ENCODE results near the gene AGPAT2.
A peak's percentile ranks its signal among the peaks of the same experiment; 100 is the strongest.

AGPAT2 gene

DNA sequence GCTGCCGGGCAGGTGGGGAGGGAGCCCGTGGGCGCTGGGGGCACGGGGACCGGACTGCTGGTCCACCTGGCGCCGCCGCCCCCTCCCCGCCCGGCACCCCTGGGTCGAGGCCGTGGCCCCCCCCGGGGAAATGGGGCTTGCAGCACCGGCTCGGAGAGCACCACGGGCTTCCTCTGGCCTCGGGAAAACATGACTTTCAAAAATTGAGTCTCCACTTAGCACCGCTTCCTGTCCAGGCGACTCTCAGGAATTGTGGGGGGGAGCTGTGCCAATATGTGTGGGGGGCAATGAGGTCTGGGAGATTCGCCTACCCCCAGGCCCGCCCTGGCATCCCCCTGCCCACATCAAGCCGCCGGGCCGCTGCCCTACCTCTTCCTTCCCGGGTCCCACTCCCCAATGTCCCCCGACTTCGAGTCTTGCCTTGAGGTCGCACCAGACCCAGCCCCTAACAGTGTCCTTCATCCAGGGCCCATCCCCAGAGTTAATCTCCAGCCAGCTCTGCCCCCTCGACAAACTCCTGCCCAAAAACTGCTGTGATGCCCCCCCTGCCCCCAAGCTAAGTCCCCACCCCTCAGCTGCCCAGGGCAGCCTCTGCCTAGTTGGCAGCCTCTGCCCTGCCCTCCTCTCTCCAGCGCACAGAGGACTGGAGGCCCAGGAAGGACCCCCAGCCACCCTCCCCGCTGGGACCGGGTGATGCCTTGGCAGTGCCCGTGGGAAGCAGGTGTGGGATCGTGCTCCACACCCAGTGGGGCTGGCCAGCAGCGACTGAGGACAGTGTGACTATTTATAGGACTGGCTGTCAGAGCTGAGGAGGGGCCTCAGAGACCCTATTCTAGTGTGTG is 20.7 kb downstream of the AGPAT2 start:
- H3K27ac ChIP-seq, result no peak overlapping the region
- TF ChIP-seq, protein P1, sequence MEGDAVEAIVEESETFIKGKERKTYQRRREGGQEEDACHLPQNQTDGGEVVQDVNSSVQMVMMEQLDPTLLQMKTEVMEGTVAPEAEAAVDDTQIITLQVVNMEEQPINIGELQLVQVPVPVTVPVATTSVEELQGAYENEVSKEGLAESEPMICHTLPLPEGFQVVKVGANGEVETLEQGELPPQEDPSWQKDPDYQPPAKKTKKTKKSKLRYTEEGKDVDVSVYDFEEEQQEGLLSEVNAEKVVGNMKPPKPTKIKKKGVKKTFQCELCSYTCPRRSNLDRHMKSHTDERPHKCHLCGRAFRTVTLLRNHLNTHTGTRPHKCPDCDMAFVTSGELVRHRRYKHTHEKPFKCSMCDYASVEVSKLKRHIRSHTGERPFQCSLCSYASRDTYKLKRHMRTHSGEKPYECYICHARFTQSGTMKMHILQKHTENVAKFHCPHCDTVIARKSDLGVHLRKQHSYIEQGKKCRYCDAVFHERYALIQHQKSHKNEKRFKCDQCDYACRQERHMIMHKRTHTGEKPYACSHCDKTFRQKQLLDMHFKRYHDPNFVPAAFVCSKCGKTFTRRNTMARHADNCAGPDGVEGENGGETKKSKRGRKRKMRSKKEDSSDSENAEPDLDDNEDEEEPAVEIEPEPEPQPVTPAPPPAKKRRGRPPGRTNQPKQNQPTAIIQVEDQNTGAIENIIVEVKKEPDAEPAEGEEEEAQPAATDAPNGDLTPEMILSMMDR (IDR thresholded peaks at IDR 0.05), result no peak
- no peak for TF ChIP-seq ZFX (IDR thresholded peaks at IDR 0.05; ENCODE audit: borderline replicate concordance)

DNA sequence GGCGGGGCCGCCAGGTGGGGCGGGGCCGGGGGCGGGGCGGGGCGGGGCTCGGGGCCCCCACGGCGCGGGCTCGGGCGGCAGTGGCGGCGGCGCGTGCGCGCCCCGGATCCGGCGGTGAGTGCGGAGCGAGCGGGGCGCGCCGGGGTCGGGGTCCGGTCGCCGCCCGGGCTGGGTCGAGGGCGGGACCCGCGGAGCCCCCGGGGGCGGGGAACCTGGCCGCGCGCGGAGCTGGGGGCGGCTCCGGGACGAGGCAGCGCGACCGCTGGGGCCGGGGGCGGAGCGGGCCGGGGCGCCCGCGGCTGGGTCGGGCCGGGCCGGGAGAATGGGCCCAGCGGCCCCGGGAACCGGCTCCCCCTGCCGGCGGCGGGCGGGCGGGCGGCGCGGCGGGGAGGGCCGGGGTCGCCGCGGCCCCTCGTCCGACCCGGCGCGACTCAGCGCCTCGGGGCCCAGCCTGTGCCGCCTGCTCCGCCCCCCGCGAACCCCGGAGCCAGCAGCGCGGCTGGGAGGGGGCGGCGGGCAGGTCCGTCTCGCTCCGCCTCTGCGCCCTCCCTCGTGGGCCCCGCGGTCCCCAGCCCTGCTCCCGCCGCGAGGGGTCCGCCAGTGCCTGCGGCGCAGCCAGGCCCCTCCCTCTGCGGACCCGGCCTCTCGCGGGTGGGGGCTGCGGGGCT is 21.4 kb downstream of the AGPAT2 start:
- TF ChIP-seq ZFX (IDR thresholded peaks at IDR 0.05; ENCODE audit: borderline replicate concordance), result no peak
- TF ChIP-seq, protein P1 (IDR thresholded peaks at IDR 0.05), result peak; percentile 63
- H3K27ac ChIP-seq, result no peak overlapping the region

DNA sequence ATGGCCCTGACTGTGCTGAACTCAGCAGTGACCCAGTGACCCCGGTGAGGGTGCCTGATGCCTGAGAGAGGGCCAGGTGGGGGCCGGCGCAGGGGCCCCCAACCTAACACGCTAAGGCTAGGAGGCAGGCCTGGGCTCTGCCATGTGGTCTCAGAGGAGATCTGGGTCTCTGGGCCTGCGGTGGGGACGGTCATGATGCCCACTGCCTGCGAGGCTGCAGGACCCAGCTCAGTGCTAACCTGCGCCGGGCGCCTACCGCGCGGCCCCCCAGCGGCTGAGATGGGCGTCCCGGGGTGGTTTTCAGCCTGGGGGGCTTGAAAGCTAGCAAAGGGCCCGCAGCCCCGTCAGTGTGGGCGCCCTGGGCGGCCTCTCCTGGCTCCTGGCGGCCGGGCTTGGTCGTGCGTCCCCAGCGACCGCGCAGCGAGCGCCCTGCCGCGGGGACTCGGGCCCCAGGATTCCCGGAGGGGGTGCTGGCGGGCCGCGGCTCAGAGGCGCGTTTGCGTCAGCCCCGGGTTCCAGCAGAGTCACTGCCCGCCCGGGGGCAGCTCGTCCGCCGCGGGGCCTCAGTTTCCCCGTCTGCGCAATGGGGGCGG is 22.1 kb downstream of the AGPAT2 start:
- no peak for TF ChIP-seq ZFX (IDR thresholded peaks at IDR 0.05; ENCODE audit: borderline replicate concordance)
- TF ChIP-seq, protein P1 (IDR thresholded peaks at IDR 0.05), result no peak
- no peak overlapping the region for H3K27ac ChIP-seq

DNA sequence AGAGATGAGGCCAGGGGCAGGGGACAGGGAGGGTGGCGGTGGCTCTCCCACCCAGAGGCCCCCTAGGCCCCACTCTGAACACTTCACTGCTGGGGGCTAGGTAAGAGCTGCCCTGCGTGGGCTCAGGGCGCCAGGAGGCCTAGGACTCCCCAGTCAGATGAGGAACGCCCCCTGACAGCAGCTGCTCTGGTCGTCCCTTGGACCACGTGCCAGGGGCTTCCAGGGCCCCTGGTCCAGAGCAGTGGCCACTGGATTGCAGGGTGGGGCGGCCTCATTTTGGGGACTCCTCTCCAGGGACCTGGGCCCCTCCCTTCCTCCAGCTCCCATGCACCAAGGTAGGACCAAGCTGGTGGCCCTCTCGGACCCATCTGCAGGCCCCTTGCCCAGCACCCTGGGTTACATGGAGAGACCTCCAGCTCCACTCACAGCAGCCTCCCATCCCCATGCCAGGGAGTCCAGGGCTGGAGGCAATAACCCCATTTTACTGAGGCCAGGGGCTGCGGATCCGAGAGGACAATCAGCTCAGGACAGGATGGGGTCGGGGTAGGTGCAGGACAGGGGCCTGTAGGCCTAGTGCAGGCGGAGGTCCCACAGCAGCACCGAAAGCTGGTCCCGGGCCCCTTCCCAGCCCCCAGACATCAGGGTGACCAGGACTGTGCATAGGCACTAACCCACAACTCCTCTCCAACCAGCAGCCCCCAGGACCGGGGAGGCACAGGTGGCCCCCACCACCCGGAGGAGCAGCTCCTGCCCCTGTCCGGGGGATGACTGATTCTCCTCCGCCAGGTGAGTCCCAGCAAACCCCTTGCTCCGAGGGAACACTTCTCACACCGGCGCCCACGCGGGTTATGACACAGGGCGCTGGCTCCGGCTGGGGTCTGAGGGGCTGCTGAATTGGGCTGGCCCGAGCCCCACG is 23.0 kb downstream of the AGPAT2 start:
- TF ChIP-seq, protein P1 (IDR thresholded peaks at IDR 0.05), result no peak
- TF ChIP-seq ZFX (IDR thresholded peaks at IDR 0.05; ENCODE audit: borderline replicate concordance), result no peak
- H3K27ac ChIP-seq, result no peak overlapping the region

DNA sequence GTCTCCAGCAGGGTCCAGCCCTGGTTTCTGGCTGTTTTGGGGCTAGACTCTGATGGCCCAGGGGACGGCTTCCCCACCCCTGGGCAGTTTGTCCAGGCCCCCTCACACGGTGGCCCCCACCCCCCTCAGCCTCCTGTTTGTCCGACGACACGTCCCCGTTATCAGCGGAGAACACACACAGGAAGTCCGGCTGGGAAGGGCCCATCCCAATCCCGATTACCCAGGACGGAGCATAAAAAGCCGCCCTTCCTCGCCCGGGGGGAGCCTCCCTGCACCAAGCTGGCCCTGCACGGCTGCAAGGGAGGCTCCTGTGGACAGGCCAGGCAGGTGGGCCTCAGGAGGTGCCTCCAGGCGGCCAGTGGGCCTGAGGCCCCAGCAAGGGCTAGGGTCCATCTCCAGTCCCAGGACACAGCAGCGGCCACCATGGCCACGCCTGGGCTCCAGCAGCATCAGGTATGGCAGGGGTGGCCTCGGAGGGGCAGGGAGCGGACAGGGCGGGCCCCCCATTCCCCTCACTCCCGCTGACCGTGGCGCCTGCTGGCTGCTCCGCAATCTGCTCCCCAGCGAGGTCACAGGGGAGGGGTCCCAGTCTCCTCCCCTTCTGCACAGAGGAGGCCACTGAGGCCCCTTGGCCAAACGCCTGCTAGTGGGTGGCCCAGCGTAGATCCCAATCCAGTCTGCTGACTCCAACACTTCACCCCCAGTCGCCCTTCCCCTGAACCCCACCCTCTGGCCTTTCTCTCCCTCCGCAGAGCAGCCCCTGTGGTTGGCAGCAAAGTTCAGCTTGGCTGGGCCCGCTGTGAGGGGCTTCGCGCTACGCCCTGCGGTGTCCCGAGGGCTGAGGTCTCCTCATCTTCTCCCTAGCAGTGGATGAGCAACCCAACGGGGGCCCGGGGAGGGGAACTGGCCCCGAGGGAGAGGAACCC is 24.3 kb downstream of the AGPAT2 start, which contains the start of gene EGFL7:
Gene EGFL7, plus strand, starts transcription at position 261 of the 926 bp plus-strand sequence. CDS start 5,367 bp downstream, outside the sequence.
- no peak within 1 kb of the TSS for H3K27ac ChIP-seq
- TF ChIP-seq, protein P1 (IDR thresholded peaks at IDR 0.05), result no peak
- TF ChIP-seq ZFX (IDR thresholded peaks at IDR 0.05; ENCODE audit: borderline replicate concordance), result no peak

DNA sequence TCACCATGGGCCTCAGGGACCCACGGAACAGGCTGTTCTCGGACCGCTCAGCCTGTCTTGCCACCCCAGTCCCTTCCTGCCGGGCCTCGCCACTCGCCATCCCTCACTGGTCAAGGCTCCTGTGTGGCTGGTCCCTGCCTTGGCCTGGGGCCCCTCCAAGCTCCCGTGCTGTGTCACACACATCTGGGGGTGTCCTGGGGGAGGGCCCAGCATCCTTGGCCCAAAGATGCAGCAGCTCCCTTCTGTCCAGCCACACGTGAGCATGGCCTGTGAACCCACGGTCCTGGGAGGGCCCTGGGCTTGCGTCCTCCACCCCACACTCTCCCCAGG is 25.0 kb downstream of the AGPAT2 start:
- TF ChIP-seq ZFX (IDR thresholded peaks at IDR 0.05; ENCODE audit: borderline replicate concordance), result no peak
- TF ChIP-seq, protein P1 (IDR thresholded peaks at IDR 0.05), result no peak
- no peak overlapping the region for H3K27ac ChIP-seq

All from 22Rv1 (cell line).